Ramos (cell line): ENCODE measurements around the gene IL36RN.

Source experiments
- in situ Hi-C: fragments of 300-500 bp; cut with MboI; formaldehyde crosslinking; loops from one replicate; pipeline ENCODE4 v1.14.3; 2022; ENCODE audit warnings: low sequenced_read_pairs; ENCODE audit not compliant: unreplicated experiment

Gene IL36RN

GRCh38 chr2:113041871-113042270 is 17.1 kb upstream of the IL36RN start:
- in situ Hi-C loops = no loop called here

- in situ Hi-C loops = no loop called here
Observed at GRCh38 chr2:113046465-113046864, 12.5 kb upstream of the IL36RN start.

- in situ Hi-C loops = no loop called here
Observed at GRCh38 chr2:113050921-113051895, 7.8 kb upstream of the IL36RN start.

- in situ Hi-C loops = no loop called here
Observed at GRCh38 chr2:113052396-113052917, 6.5 kb upstream of the IL36RN start, which contains the start of gene IL36B. IL36B (minus strand) TSS chr2:113052867.

GRCh38 chr2:113053666-113054065 is 5.3 kb upstream of the IL36RN start:
- in situ Hi-C loops = no loop called here

- in situ Hi-C loops = no loop called here
Observed at GRCh38 chr2:113054066-113054465, 4.9 kb upstream of the IL36RN start.

- in situ Hi-C loops = no loop called here
Observed at GRCh38 chr2:113056521-113056920, 2.5 kb upstream of the IL36RN start.

GRCh38 chr2:113057117-113057516 is 1.9 kb upstream of the IL36RN start:
- in situ Hi-C loops = no loop called here

- in situ Hi-C loops = no loop called here
Observed at GRCh38 chr2:113058411-113058994, 495 bp upstream of the IL36RN start.

- in situ Hi-C loops = no loop called here
Observed at GRCh38 chr2:113060396-113060795, 1.4 kb downstream of the IL36RN start.

GRCh38 chr2:113060796-113061195 is 1.8 kb downstream of the IL36RN start:
- in situ Hi-C loops = no loop called here

- in situ Hi-C loops = no loop called here
Observed at GRCh38 chr2:113061241-113061640, 2.2 kb downstream of the IL36RN start.

GRCh38 chr2:113061896-113062770 is 3.1 kb downstream of the IL36RN start:
- in situ Hi-C loops = no loop called here

- in situ Hi-C loops = no loop called here
Observed at GRCh38 chr2:113064281-113064680, 5.3 kb downstream of the IL36RN start.

- in situ Hi-C loops = no loop called here
Observed at GRCh38 chr2:113064898-113065297, 5.9 kb downstream of the IL36RN start.

- in situ Hi-C loops = no loop called here
Observed at GRCh38 chr2:113067681-113068080, 8.7 kb downstream of the IL36RN start, which contains the start of gene IL1F10. IL1F10 (plus strand) TSS chr2:113067970; CDS start chr2:113072739, 4,769 bp downstream.

- in situ Hi-C loops = no loop called here
Observed at GRCh38 chr2:113068249-113068648, 9.3 kb downstream of the IL36RN start.

GRCh38 chr2:113068706-113069485 is 9.9 kb downstream of the IL36RN start:
- in situ Hi-C loops = no loop called here
